Testis (tissue), 3 donors: ENCODE measurements around the gene LEMD2. TPM values are rescaled to one million over a fixed set of nuclear protein-coding genes. Genes with fewer than 3 reads are reported as not detected.

ENCODE experiments used
- DNase-seq: peaks from one replicate; pipeline ENCODE4 v3.0.0-alpha.2; 2019
- H3K27ac ChIP-seq, 2 donors: fragments of 200-600 bp; sonication (generic); one replicate each; pipeline ENCODE4 v1.5.1; 2019
- H3K27me3 ChIP-seq: fragments of 200-600 bp; sonication (generic); one replicate; pipeline ENCODE4 v1.5.1; 2019
- H3K36me3 ChIP-seq: fragments of 200-600 bp; sonication (generic); one replicate; pipeline ENCODE4 v1.5.1; 2017; ENCODE audit warnings: low read depth; ENCODE audit errors: missing control alignments
- H3K4me1 ChIP-seq: fragments of 200-600 bp; sonication (generic); one replicate; pipeline ENCODE4 v1.5.1; 2019
- H3K4me3 ChIP-seq, 2 donors: fragments of 200-600 bp; sonication (generic); one replicate each; pipeline ENCODE4 v1.5.1; 2017 to 2019
- H3K9me3 ChIP-seq: fragments of 200-600 bp; sonication (generic); one replicate; pipeline ENCODE4 v1.5.1; 2017
- POLR2A ChIP-seq: fragments of 450-650 bp; IDR thresholded peaks from one replicate; pipeline ENCODE4 v1.6.1; 2017; ENCODE audit warnings: antibody characterized with exemption, mild to moderate bottlenecking, moderate library complexity
- WGBS, 2 donors: methylation state at CpG; one replicate each; pipeline ENCODE4 v1.1.5; 2018; 5-methylcytosine and 5-hydroxymethylcytosine counted together
- intact Hi-C: fragments of 100-400 bp; cut with DNase I; formaldehyde crosslinking; loops from one replicate; pipeline ENCODE4 v1.15.1; 2023; ENCODE audit warnings: low total_unique reads
- polyA plus RNA-seq: library from polyadenylated mRNA; stranded (reverse); fragments of 350-450 nt; fragmentation: Illumina TruSeq; extraction: RNeasy Lipid Tissue Mini Kit (QIAGEN cat#74804); gene quantifications from one replicate; pipeline ENCODE4 v1.2.3, GENCODE V29; 2014; ENCODE audit warnings: low read depth, low replicate concordance; ENCODE audit not compliant: insufficient read depth
- total RNA-seq, 2 donors: library from RNA; depleted of rRNA; stranded (reverse); fragments of >200 nt; gene quantifications; one replicate each; pipeline ENCODE4 v1.2.3, GENCODE V29; 2016
- TF ChIP-seq, protein P1 (sequence below), 3 experiments: fragments of 450-650 bp in 2 of 3; fragments of 200-600 bp in 1 of 3; sonication (generic) in 1 of 3; IDR thresholded peaks; one replicate each; pipeline ENCODE4 v1.5.1; 2016 to 2019; ENCODE audit warnings: antibody characterized with exemption in 3 of 3, mild to moderate bottlenecking in 2 of 3, moderate library complexity in 1 of 3

The LEMD2 gene
- total and polyA plus RNA-seq, 3 donors from 2014 or later = 71.2 to 89.5 (median 77.0) TPM

DNA sequence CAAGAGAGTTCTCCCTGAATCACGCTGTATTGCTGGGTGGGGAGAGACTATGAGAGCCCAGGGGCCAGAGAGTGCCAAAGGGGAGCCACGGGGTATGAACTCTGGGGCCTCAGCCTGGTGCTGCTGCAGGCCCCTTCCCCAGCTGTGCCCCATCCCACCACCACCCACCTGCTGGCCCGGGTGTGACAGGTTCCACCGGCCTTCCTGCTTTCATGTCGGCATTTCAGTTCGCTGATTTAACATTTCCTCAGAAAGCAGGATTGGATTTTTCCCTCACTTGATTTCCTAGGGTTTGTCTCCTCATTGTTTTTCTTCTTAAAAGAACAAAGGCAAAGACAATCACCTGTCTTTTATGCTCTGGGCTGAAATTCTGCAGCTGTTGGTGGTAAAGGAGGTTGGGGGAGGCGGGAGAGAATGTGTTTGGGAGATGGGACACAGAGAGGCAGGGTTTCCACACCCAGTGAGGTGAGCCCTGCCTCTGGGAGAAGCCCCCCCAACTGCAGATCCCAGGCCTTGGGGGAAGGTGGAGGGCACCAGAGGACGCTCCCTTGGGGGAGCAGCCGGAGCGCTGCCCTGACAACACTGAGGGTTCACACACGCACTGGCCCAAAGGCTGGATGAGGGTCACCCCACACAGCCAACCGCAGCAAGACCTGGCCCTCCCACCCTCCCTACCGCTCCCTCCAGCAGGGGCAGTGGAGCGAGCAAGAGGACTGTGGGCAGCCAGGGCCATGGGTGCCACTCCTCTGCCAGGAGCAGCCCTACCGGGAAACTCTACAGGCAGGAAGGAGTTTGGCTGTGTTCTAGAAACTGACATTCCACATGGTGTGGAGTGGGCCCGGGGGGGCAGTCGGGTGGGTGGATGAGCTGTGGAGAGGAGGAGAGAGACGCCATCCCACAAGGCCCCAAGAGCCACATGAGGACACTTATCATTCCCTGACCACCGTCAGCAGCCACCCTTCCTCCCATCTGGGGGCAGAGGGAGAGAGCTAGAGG, 25.4 kb upstream of the LEMD2 start:
- 71 to 79% methylated on average over 11 to 19 of the region's 19 CpGs for WGBS, 2 donors
- Histone ChIP-seq H3K27me3 (no peaks in the 10 kb centered on the region), H3K4me1 (no peaks in the 10 kb centered on the region), H3K36me3 (no peaks in the 10 kb centered on the region), H3K9me3 (no peaks in the 10 kb centered on the region), H3K4me3 (no peak overlapping the region), H3K27ac (no peak overlapping the region)
- intact Hi-C loops = no loop called here
- DNase-seq = no peak
- TF ChIP-seq, protein P1, sequence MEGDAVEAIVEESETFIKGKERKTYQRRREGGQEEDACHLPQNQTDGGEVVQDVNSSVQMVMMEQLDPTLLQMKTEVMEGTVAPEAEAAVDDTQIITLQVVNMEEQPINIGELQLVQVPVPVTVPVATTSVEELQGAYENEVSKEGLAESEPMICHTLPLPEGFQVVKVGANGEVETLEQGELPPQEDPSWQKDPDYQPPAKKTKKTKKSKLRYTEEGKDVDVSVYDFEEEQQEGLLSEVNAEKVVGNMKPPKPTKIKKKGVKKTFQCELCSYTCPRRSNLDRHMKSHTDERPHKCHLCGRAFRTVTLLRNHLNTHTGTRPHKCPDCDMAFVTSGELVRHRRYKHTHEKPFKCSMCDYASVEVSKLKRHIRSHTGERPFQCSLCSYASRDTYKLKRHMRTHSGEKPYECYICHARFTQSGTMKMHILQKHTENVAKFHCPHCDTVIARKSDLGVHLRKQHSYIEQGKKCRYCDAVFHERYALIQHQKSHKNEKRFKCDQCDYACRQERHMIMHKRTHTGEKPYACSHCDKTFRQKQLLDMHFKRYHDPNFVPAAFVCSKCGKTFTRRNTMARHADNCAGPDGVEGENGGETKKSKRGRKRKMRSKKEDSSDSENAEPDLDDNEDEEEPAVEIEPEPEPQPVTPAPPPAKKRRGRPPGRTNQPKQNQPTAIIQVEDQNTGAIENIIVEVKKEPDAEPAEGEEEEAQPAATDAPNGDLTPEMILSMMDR (IDR thresholded peaks at IDR 0.05) = no peak
- no peak for TF ChIP-seq POLR2A

DNA sequence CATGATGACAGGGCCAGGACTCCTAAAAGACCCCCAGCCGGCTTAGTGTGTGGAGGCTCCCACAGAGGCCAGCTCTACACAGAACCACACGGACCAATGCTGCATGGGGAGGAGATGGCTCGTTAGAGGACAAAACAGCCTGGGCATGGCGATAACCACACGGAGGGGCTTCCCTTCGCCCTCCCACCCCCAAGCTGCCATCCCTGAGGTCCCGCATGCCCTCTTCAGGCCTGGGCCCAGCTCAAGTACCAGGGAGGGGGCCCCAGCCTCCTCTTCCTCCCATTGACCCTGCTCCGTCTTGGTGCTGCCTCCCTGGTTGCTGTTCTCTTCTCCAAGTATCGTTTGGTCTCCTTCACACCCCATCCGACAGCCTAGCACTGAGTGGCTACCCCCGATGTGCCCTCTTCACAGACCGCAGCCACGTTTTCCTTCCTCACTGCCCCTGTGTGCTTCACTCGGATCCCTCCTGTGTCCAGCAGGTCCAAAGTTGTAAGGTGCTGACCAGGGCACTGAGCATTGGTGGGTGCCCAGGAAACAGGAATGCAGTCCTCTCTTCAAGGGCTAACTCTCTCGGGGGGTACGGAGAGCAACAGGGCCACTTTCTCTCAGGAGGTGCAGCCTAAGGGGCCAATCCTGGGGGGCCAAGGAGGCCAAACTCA, 24.4 kb upstream of the LEMD2 start:
- Histone ChIP-seq H3K9me3 (no peaks in the 10 kb centered on the region), H3K4me3 (no peak overlapping the region), H3K27ac (no peak overlapping the region), H3K36me3 (no peaks in the 10 kb centered on the region), H3K27me3 (no peaks in the 10 kb centered on the region), H3K4me1 (no peaks in the 10 kb centered on the region)
- WGBS, 2 donors = 68 to 72% methylated on average over 10 to 16 of the region's 16 CpGs
- intact Hi-C loops = no loop called here
- DNase-seq = no peak
- TF ChIP-seq, protein P1 (IDR thresholded peaks at IDR 0.05) = no peak
- no peak for TF ChIP-seq POLR2A

- 6% methylated on average over 6 to 11 of the region's 11 CpGs for WGBS, 2 donors
- Histone ChIP-seq H3K36me3 (no peaks in the 10 kb centered on the region), H3K9me3 (no peaks in the 10 kb centered on the region), H3K27ac (no peak overlapping the region), H3K27me3 (no peaks in the 10 kb centered on the region), H3K4me1 (no peaks in the 10 kb centered on the region), H3K4me3 (no peak overlapping the region)
- DNase-seq = peak; percentile 56
- intact Hi-C loops = no loop called here
- TF ChIP-seq, protein P1 (IDR thresholded peaks at IDR 0.05) = peak in 2 of 3 experiments; percentile 28 to 41
- TF ChIP-seq POLR2A = no peak
These were observed 23.7 kb upstream of the LEMD2 start for GRCh38 chr6:33812669-33813068.

GRCh38 chr6:33809594-33809993, 20.7 kb upstream of the LEMD2 start:
- no peak overlapping the region for H3K4me3 ChIP-seq
- no peak for DNase-seq
- H3K36me3 ChIP-seq = no peaks in the 10 kb centered on the region
- intact Hi-C loops = no loop called here
- no peak overlapping the region for H3K27ac ChIP-seq
- no peaks in the 10 kb centered on the region for H3K27me3 ChIP-seq
- TF ChIP-seq, protein P1 (IDR thresholded peaks at IDR 0.05) = no peak
- no peak for TF ChIP-seq POLR2A
- no peaks in the 10 kb centered on the region for H3K9me3 ChIP-seq
- H3K4me1 ChIP-seq = no peaks in the 10 kb centered on the region
- 50 to 66% methylated on average over 2 of the region's 2 CpGs for WGBS, 2 donors
